Muscle of leg (tissue), 11 donors: Measurements from ENCODE around the gene RIPK3. TPM values are rescaled to one million over a fixed set of nuclear protein-coding genes. Genes with fewer than 3 reads are reported as not detected.
A peak's percentile ranks its signal among the peaks of the same experiment; 100 is the strongest.

Experiments
- DNase-seq: peaks from one replicate; pipeline ENCODE4 v3.0.0; 2013
- H3K27ac ChIP-seq: one replicate; pipeline ENCODE4 v1.5.1; 2013; ENCODE audit warnings: mild to moderate bottlenecking, low read length, control low read depth
- H3K27me3 ChIP-seq: one replicate; pipeline ENCODE4 v1.6.1; 2013; ENCODE audit warnings: low read length; ENCODE audit not compliant: control insufficient read depth, insufficient read depth
- H3K36me3 ChIP-seq: one replicate; pipeline ENCODE4 v1.6.1; 2013; ENCODE audit warnings: low read length; ENCODE audit not compliant: control insufficient read depth, insufficient read depth
- H3K4me1 ChIP-seq: one replicate; pipeline ENCODE4 v1.6.1; 2013; ENCODE audit warnings: low read length; ENCODE audit not compliant: control insufficient read depth, insufficient read depth
- H3K4me3 ChIP-seq: one replicate; pipeline ENCODE4 v1.5.1; 2013; ENCODE audit warnings: low read length, control low read depth
- H3K9me3 ChIP-seq: replicated peaks from 2 replicates; pipeline ENCODE4 v1.6.1; 2013; ENCODE audit warnings: low read depth, low read length; ENCODE audit not compliant: control insufficient read depth
- WGBS: methylation state at CpG from one replicate; pipeline ENCODE4 v1.1.5; 2013; ENCODE audit warnings: missing lambda C conversion rate; ENCODE audit not compliant: insufficient coverage; 5-methylcytosine and 5-hydroxymethylcytosine counted together
- polyA plus RNA-seq, 8 donors: library from polyadenylated mRNA; unstranded; fragments of 120-200 nt; gene quantifications; one replicate each; pipeline versions ENCODE4 v1.2.1 to v1.2.3, GENCODE V29; 2013; ENCODE audit warnings: inconsistent platforms in 1 of 8, low replicate concordance in 1 of 8; ENCODE audit not compliant: insufficient read length in 8 of 8, insufficient read depth in 1 of 8
- total RNA-seq: library from RNA; stranded (reverse); fragments of 120-200 nt; gene quantifications from one replicate; pipeline ENCODE4 v1.2.4, GENCODE V29; 2013

Gene RIPK3
- total and polyA plus RNA-seq, 9 donors, result 1.1 to 3.6 (median 1.3) TPM

GRCh38 chr14:24348186-24348585 is 8.4 kb upstream of the RIPK3 start:
- no peaks in the 10 kb centered on the region for H3K9me3 ChIP-seq
- no CpG with 5 or more reads among the region's 2 CpGs for WGBS
- no peak for DNase-seq
- H3K36me3 ChIP-seq, result no peaks in the 10 kb centered on the region
- no peaks in the 10 kb centered on the region for H3K4me1 ChIP-seq
- no peak overlapping the region for H3K27ac ChIP-seq
- no peak overlapping the region for H3K4me3 ChIP-seq
- H3K27me3 ChIP-seq, result peaks cover 26% of the 10 kb centered on the region

- peaks cover 22% of the 10 kb centered on the region for H3K27me3 ChIP-seq
- no peaks in the 10 kb centered on the region for H3K36me3 ChIP-seq
- H3K9me3 ChIP-seq, result no peaks in the 10 kb centered on the region
- DNase-seq, result no peak
- no peak overlapping the region for H3K27ac ChIP-seq
- WGBS, result 11% methylated on average over 1 of the region's 1 CpG
- H3K4me1 ChIP-seq, result no peaks in the 10 kb centered on the region
- H3K4me3 ChIP-seq, result no peak overlapping the region
These were observed 7.3 kb upstream of the RIPK3 start for GRCh38 chr14:24347134-24347533.

GRCh38 chr14:24343795-24344660 is 4.2 kb upstream of the RIPK3 start:
- Histone ChIP-seq H3K9me3 (no peaks in the 10 kb centered on the region), H3K27ac (no peak overlapping the region), H3K36me3 (no peaks in the 10 kb centered on the region), H3K4me1 (peaks cover 9% of the 10 kb centered on the region), H3K27me3 (peaks cover 41% of the 10 kb centered on the region), H3K4me3 (no peak overlapping the region)
- WGBS, result 60% methylated on average over 2 of the region's 7 CpGs
- no peak for DNase-seq

GRCh38 chr14:24342889-24343288 is 3.1 kb upstream of the RIPK3 start:
- Histone ChIP-seq H3K36me3 (no peaks in the 10 kb centered on the region), H3K9me3 (no peaks in the 10 kb centered on the region), H3K4me1 (peaks cover 13% of the 10 kb centered on the region), H3K4me3 (no peak overlapping the region), H3K27me3 (peaks cover 53% of the 10 kb centered on the region), H3K27ac (no peak overlapping the region)
- WGBS, result no CpG with 5 or more reads among the region's 4 CpGs
- no peak for DNase-seq

- peaks cover 13% of the 10 kb centered on the region for H3K4me1 ChIP-seq
- no peaks in the 10 kb centered on the region for H3K36me3 ChIP-seq
- no CpG with 5 or more reads among the region's 1 CpG for WGBS
- no peak overlapping the region for H3K4me3 ChIP-seq
- H3K27ac ChIP-seq, result no peak overlapping the region
- no peaks in the 10 kb centered on the region for H3K9me3 ChIP-seq
- H3K27me3 ChIP-seq, result peaks cover 72% of the 10 kb centered on the region
- no peak for DNase-seq
These were observed 815 bp upstream of the RIPK3 start for GRCh38 chr14:24340606-24341005.

GRCh38 chr14:24338843-24339242 is 948 bp downstream of the RIPK3 start:
- Histone ChIP-seq H3K27ac (no peak overlapping the region), H3K9me3 (no peaks in the 10 kb centered on the region), H3K27me3 (peaks cover 76% of the 10 kb centered on the region), H3K4me3 (peak overlapping the region; percentile 41), H3K36me3 (no peaks in the 10 kb centered on the region), H3K4me1 (peaks cover 27% of the 10 kb centered on the region)
- WGBS, result 63% methylated on average over 12 of the region's 14 CpGs
- DNase-seq, result no peak

GRCh38 chr14:24337824-24338175 is 2.0 kb downstream of the RIPK3 start:
- Histone ChIP-seq H3K36me3 (no peaks in the 10 kb centered on the region), H3K4me3 (no peak overlapping the region), H3K27ac (no peak overlapping the region), H3K4me1 (peaks cover 30% of the 10 kb centered on the region), H3K9me3 (no peaks in the 10 kb centered on the region), H3K27me3 (peaks cover 87% of the 10 kb centered on the region)
- WGBS, result 81% methylated on average over 6 of the region's 8 CpGs
- DNase-seq, result no peak

GRCh38 chr14:24337144-24337823 is 2.5 kb downstream of the RIPK3 start:
- no peak overlapping the region for H3K27ac ChIP-seq
- DNase-seq, result no peak
- WGBS, result 70% methylated on average over 6 of the region's 7 CpGs
- H3K9me3 ChIP-seq, result no peaks in the 10 kb centered on the region
- H3K4me3 ChIP-seq, result no peak overlapping the region
- H3K36me3 ChIP-seq, result no peaks in the 10 kb centered on the region
- H3K27me3 ChIP-seq, result peaks cover 90% of the 10 kb centered on the region
- H3K4me1 ChIP-seq, result peaks cover 35% of the 10 kb centered on the region

- Histone ChIP-seq H3K27me3 (peaks cover 98% of the 10 kb centered on the region), H3K9me3 (no peaks in the 10 kb centered on the region), H3K27ac (peak overlapping the region; percentile 35), H3K36me3 (no peaks in the 10 kb centered on the region), H3K4me1 (peaks cover 41% of the 10 kb centered on the region), H3K4me3 (peak overlapping the region; percentile 44)
- 50% methylated on average over 2 of the region's 12 CpGs for WGBS
- peak; percentile 9 for DNase-seq
These were observed 4.2 kb downstream of the RIPK3 start for GRCh38 chr14:24335461-24336171.
